H1 (cell line): ENCODE results near the gene CEP350. TPM values are rescaled to one million over a fixed set of nuclear protein-coding genes. Genes with fewer than 3 reads are reported as not detected.

Source experiments
- CTCF ChIA-PET: fragments of 300-600 bp; sonication (Branson Sonifier 250); formaldehyde crosslinking; loops from one replicate; lab custom pipeline; 2021; ENCODE audit not compliant: partially characterized antibody; lab: Charles Lee
- POLR2A ChIA-PET: fragments of 300-600 bp; sonication (Branson Sonifier 250); formaldehyde crosslinking; loops from one replicate; lab custom pipeline; 2021; ENCODE audit warnings: inconsistent platforms; ENCODE audit not compliant: partially characterized antibody; lab: Charles Lee
- DNase-seq, 2 experiments: peaks; one replicate each; pipeline versions ENCODE4 v3.0.0 to v3.0.0-alpha.2; 2010 to 2022; ENCODE audit warnings: low spot score in 2 of 2, low read depth in 1 of 2, mixed read lengths in 1 of 2
- FAIRE-seq: peaks from 2 replicates; lab custom pipeline; 2011; peaks lifted over from hg19 to GRCh38; lab: Jason Lieb, UNC
- H2AFZ ChIP-seq: 2 replicates; pipeline ENCODE4 v1.8.1; 2012; ENCODE audit warnings: low read length, inconsistent platforms
- H2AK5ac ChIP-seq: 2 replicates; pipeline ENCODE4 v1.6.1; 2013; ENCODE audit warnings: low read depth, low read length
- H2BK120ac ChIP-seq: replicated peaks from 2 replicates; pipeline ENCODE3; 2013; ENCODE audit warnings: low read depth, low read length, inconsistent platforms
- H2BK12ac ChIP-seq: 2 replicates; pipeline ENCODE4 v1.6.1; 2013; ENCODE audit warnings: low read depth, low read length
- H2BK15ac ChIP-seq: 2 replicates; pipeline ENCODE4 v1.6.1; 2013; ENCODE audit warnings: low read length
- H2BK20ac ChIP-seq: 2 replicates; pipeline ENCODE4 v1.6.1; 2013; ENCODE audit warnings: low read length
- H2BK5ac ChIP-seq: 2 replicates; pipeline ENCODE4 v1.6.1; 2013; ENCODE audit warnings: low read depth, low read length
- H3K14ac ChIP-seq: 2 replicates; pipeline ENCODE4 v1.6.1; 2013; ENCODE audit warnings: inconsistent platforms; ENCODE audit not compliant: insufficient read length
- H3K18ac ChIP-seq: 2 replicates; pipeline ENCODE4 v1.6.1; 2013; ENCODE audit warnings: low read length; ENCODE audit errors: extremely low read depth
- H3K23ac ChIP-seq: 2 replicates; pipeline ENCODE4 v1.6.1; 2013; ENCODE audit warnings: inconsistent platforms; ENCODE audit not compliant: insufficient read length
- H3K23me2 ChIP-seq: 2 replicates; pipeline ENCODE4 v1.6.1; 2013; ENCODE audit warnings: low read depth, low read length
- H3K27ac ChIP-seq: 2 replicates; pipeline ENCODE4 v1.6.1; 2011; ENCODE audit warnings: low read depth, low read length, inconsistent platforms
- H3K27me3 ChIP-seq, 4 experiments: replicated peaks in 1 of 4; 1 replicate in 1 of 4; 2 replicates in 3 of 4; pipeline versions ENCODE4 v1.6.1 to v1.8.1; 2011 to 2013; ENCODE audit warnings: low read length in 3 of 4, mild to moderate bottlenecking in 3 of 4, inconsistent platforms in 2 of 4, mixed read lengths in 2 of 4, moderate library complexity in 1 of 4; ENCODE audit not compliant: control insufficient read depth in 3 of 4, insufficient read depth in 3 of 4; ENCODE audit errors: extremely low read depth in 1 of 4
- H3K36me3 ChIP-seq, 4 experiments: 2 replicates each; pipeline versions ENCODE4 v1.6.1 to v1.8.1; 2011 to 2013; ENCODE audit warnings: mild to moderate bottlenecking in 4 of 4, low read length in 3 of 4, moderate library complexity in 2 of 4, control low read depth in 1 of 4, inconsistent platforms in 1 of 4; ENCODE audit not compliant: insufficient read depth in 4 of 4, control insufficient read depth in 2 of 4
- H3K4ac ChIP-seq: replicated peaks from 2 replicates; pipeline ENCODE3; 2013; ENCODE audit warnings: low read length, low read depth, mixed read lengths, inconsistent platforms; ENCODE audit not compliant: insufficient read length
- H3K4me1 ChIP-seq, 4 experiments: replicated peaks in 1 of 4; 1 replicate in 1 of 4; 2 replicates in 3 of 4; pipeline versions ENCODE4 v1.6.1 to v1.8.1; 2011 to 2013; ENCODE audit warnings: low read length in 3 of 4, inconsistent platforms in 2 of 4, mixed read lengths in 1 of 4; ENCODE audit not compliant: insufficient read depth in 4 of 4, control insufficient read depth in 3 of 4
- H3K4me2 ChIP-seq, 2 experiments: 2 replicates each; pipeline versions ENCODE4 v1.6.1 to v1.8.1; 2011 to 2013; ENCODE audit warnings: low read depth in 2 of 2, low read length in 2 of 2, control low read depth in 1 of 2, inconsistent platforms in 1 of 2, mild to moderate bottlenecking in 1 of 2; ENCODE audit not compliant: insufficient read depth in 1 of 2
- H3K4me3 ChIP-seq, 4 experiments: fragments of 200-600, 300-600 bp in 1 of 4; sonication (generic), shearing (Covaris generic), sonication (Bioruptor Twin) in 1 of 4; 2 replicates each; pipeline versions ENCODE4 v1.5.1 to v1.8.1; 2011 to 2016; ENCODE audit warnings: low read length in 4 of 4, low read depth in 3 of 4, control low read depth in 2 of 4, inconsistent platforms in 2 of 4, mild to moderate bottlenecking in 2 of 4, mixed read lengths in 1 of 4, moderate library complexity in 1 of 4; ENCODE audit not compliant: insufficient read depth in 2 of 4; ENCODE audit errors: extremely low read depth in 1 of 4
- H3K56ac ChIP-seq: replicated peaks from 2 replicates; pipeline ENCODE3; 2013; ENCODE audit warnings: low read depth, mild to moderate bottlenecking, mixed read lengths, low read length, inconsistent platforms; ENCODE audit not compliant: insufficient read length
- H3K79me1 ChIP-seq: 2 replicates; pipeline ENCODE4 v1.6.1; 2013; ENCODE audit warnings: low read depth, low read length, control low read depth
- H3K79me2 ChIP-seq, 2 experiments: 2 replicates each; pipeline versions ENCODE4 v1.6.1 to v1.8.1; 2012 to 2013; ENCODE audit warnings: low read length in 2 of 2, mild to moderate bottlenecking in 2 of 2, inconsistent platforms in 1 of 2; ENCODE audit not compliant: insufficient read depth in 2 of 2, control insufficient read depth in 1 of 2
- H3K9ac ChIP-seq, 4 experiments: replicated peaks in 1 of 4; 1 replicate in 1 of 4; 2 replicates in 3 of 4; pipeline versions ENCODE4 v1.6.1 to v1.8.1; 2011 to 2013; ENCODE audit warnings: low read depth in 3 of 4, low read length in 3 of 4, control low read depth in 2 of 4, mild to moderate bottlenecking in 2 of 4, moderate library complexity in 2 of 4, inconsistent platforms in 1 of 4; ENCODE audit errors: extremely low read depth in 1 of 4
- H3K9me3 ChIP-seq, 2 experiments: 2 replicates each; pipeline versions ENCODE4 v1.6.1 to v1.8.1; 2012 to 2013; ENCODE audit warnings: mild to moderate bottlenecking in 2 of 2, moderate library complexity in 2 of 2, control low read depth in 1 of 2, inconsistent platforms in 1 of 2, low read depth in 1 of 2, low read length in 1 of 2, mixed read lengths in 1 of 2; ENCODE audit not compliant: insufficient read depth in 2 of 2
- H4K20me1 ChIP-seq, 2 experiments: replicated peaks in 1 of 2; 2 replicates each; pipeline versions ENCODE3 to v1.8.1; 2011 to 2013; ENCODE audit warnings: inconsistent platforms in 2 of 2, low read length in 2 of 2, mild to moderate bottlenecking in 1 of 2; ENCODE audit not compliant: insufficient read depth in 2 of 2, control insufficient read depth in 1 of 2
- H4K5ac ChIP-seq: 2 replicates; pipeline ENCODE4 v1.6.1; 2013; ENCODE audit warnings: low read length, low read depth, mixed read lengths, inconsistent platforms; ENCODE audit not compliant: insufficient read length
- H4K8ac ChIP-seq: 2 replicates; pipeline ENCODE4 v1.8.0; 2013; ENCODE audit warnings: mild to moderate bottlenecking, moderate library complexity, low read length, inconsistent platforms; ENCODE audit not compliant: insufficient read depth; ENCODE audit errors: extremely low read depth
- H4K91ac ChIP-seq: replicated peaks from 2 replicates; pipeline ENCODE3; 2013; ENCODE audit warnings: low read length, mixed read lengths, inconsistent platforms; ENCODE audit not compliant: insufficient read length
- EGR1 ChIP-seq: IDR thresholded peaks from 2 replicates; pipeline ENCODE4 v1.6.1; 2011; ENCODE audit warnings: low read depth, low read length, borderline replicate concordance
- FOSL1 ChIP-seq: IDR thresholded peaks from 2 replicates; pipeline ENCODE4 v1.6.1; 2011; ENCODE audit warnings: mild to moderate bottlenecking, low read depth, low read length, moderate library complexity; ENCODE audit not compliant: insufficient read depth
- JUN ChIP-seq: IDR thresholded peaks from 2 replicates; pipeline ENCODE4 v1.6.1; 2011; ENCODE audit warnings: low read depth, mild to moderate bottlenecking, improper control_type of control experiment, low read length
- WGBS, 2 experiments: shearing (Covaris generic) in 1 of 2; methylation state at CpG; one replicate each; pipeline versions ENCODE4 v1.1.6 to v1.1.7; 2013 to 2015; ENCODE audit warnings: low lambda C conversion rate in 2 of 2, mixed read lengths in 2 of 2, inconsistent platforms in 1 of 2, low coverage in 1 of 2, missing lambda C conversion rate in 1 of 2; ENCODE audit not compliant: insufficient replicate concordance in 2 of 2, insufficient coverage in 1 of 2, insufficient read length in 1 of 2; ENCODE audit errors: extremely low coverage in 1 of 2, missing lambda C conversion rate in 1 of 2; 5-methylcytosine and 5-hydroxymethylcytosine counted together
- polyA plus RNA-seq, 7 experiments: library from polyadenylated mRNA; depleted of rRNA in 3 of 7; stranded (reverse) in 5 of 7; unstranded in 2 of 7; fragments of >200 nt in 5 of 7; fragments of 200-250 nt in 2 of 7; gene quantifications; 1 replicate in 5 of 7; 2 replicates in 1 of 7; 4 replicates in 1 of 7; pipeline versions ENCODE4 v1.2.1 to v1.2.3, GENCODE V29; 2011 to 2013; ENCODE audit warnings: missing spikeins in 2 of 7, mixed read lengths in 2 of 7
- total RNA-seq: library from RNA; stranded (reverse); fragmentation: NEBNext Ultra II Directional; extraction: Animal tissue kit (Norgen Biotek cat#: 25700); gene quantifications from 2 replicates; pipeline ENCODE4 v1.2.1, GENCODE V29; 2021
- TF ChIP-seq, protein P1 (sequence below): IDR thresholded peaks from 2 replicates; pipeline ENCODE4 v1.6.1; 2012; ENCODE audit warnings: inconsistent platforms

Gene CEP350
- total and polyA plus RNA-seq, 2 of the 8 experiments (the other 6 are each of a cell fraction or from before 2014, with no cell fraction given): 5.6 to 39.4 TPM

DNA sequence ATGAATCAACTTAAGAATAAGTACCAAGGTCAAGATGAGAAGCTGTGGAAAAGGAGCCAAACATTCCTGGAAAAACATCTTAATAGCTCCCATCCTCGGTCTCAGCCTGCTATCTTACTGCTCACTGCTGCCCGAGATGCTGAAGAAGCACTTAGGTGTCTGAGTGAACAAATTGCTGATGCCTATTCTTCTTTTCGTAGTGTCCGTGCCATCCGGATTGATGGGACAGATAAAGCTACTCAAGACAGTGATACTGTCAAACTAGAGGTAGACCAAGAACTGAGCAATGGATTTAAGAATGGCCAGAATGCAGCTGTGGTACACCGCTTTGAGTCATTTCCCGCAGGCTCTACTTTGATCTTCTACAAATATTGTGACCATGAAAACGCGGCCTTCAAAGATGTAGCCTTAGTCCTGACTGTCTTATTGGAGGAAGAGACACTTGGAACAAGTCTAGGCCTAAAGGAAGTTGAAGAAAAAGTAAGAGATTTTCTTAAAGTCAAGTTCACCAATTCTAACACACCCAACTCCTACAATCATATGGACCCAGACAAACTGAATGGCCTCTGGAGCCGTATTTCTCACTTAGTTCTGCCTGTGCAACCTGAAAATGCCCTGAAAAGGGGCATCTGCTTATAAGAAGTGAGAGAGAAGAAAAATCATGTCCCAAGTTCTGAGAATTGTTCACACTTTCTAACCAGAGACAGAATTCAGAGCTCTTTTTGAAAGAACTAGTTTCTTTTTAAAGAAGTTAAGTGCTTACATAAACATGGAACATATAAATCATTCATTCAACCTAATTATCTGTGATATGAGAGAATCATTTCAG, 36.8 kb upstream of the CEP350 start:
- no peak overlapping the region for H3K27ac ChIP-seq
- no peak overlapping the region for H3K23ac ChIP-seq
- H3K18ac ChIP-seq: no peak overlapping the region
- no peaks in the 10 kb centered on the region for H3K27me3 ChIP-seq
- DNase-seq: no peak
- H2BK12ac ChIP-seq: no peak overlapping the region
- no peak overlapping the region for H3K14ac ChIP-seq
- no peak overlapping the region for H2BK120ac ChIP-seq
- no peak overlapping the region for H2BK15ac ChIP-seq
- no peaks in the 10 kb centered on the region for H3K23me2 ChIP-seq
- no peak overlapping the region for H3K56ac ChIP-seq
- no peak overlapping the region for H4K5ac ChIP-seq
- no peak overlapping the region for H3K4ac ChIP-seq
- H3K36me3 ChIP-seq: peaks cover 2 to 15% (median 9%) of the 10 kb centered on the region in 4 experiments; a peak in 4 of 8 replicates
- no peak overlapping the region for H2AFZ ChIP-seq
- no peak overlapping the region for H2AK5ac ChIP-seq
- H4K8ac ChIP-seq: no peak overlapping the region
- FAIRE-seq: no peak
- ChIA-PET CTCF (interaction anchor here (1.1 kb wide), 2 partner anchors 60 to 108 kb away, joined by 3 read pairs; no protein-coding TSS in a partner anchor), POLR2A (interaction anchor here (0.6 kb wide), 1 partner anchor 642 kb away, joined by 3 read pairs; no protein-coding TSS in a partner anchor)
- no peak overlapping the region for H3K4me3 ChIP-seq
- H2BK20ac ChIP-seq: no peak overlapping the region
- no peaks in the 10 kb centered on the region for H3K79me2 ChIP-seq
- H3K4me2 ChIP-seq: no peak overlapping the region
- H3K79me1 ChIP-seq: no peaks in the 10 kb centered on the region
- H4K20me1 ChIP-seq: peaks cover 0 to 1% of the 10 kb centered on the region in 2 experiments
- no peak overlapping the region for H2BK5ac ChIP-seq
- no peak overlapping the region for H3K9ac ChIP-seq
- no peak overlapping the region for H4K91ac ChIP-seq
- WGBS, 2 experiments: 84% methylated on average over 10 of the region's 10 CpGs; no CpG with 5 or more reads in 1 of the 2 experiments
- peaks cover 0 to 12% (median 3%) of the 10 kb centered on the region in 4 experiments; a peak in 2 of 7 replicates for H3K4me1 ChIP-seq
- H3K9me3 ChIP-seq: no peaks in the 10 kb centered on the region
- no peak for TF ChIP-seq FOSL1
- TF ChIP-seq EGR1: no peak
- no peak for TF ChIP-seq JUN
- TF ChIP-seq, protein P1, sequence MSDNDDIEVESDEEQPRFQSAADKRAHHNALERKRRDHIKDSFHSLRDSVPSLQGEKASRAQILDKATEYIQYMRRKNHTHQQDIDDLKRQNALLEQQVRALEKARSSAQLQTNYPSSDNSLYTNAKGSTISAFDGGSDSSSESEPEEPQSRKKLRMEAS: no peak
